ENCODE data around the gene RNU6-7.

Gene RNU6-7

GRCh38 chr14:32201816-32202490, at the start of gene RNU6-7:
Gene RNU6-7 (plus strand): TSS chr14:32202045.
- DNase-seq (ENCODE audit: low read depth, low spot score), result no peak

- no peak for DNase-seq (ENCODE audit: low read depth, low spot score)
Observed at GRCh38 chr14:32166029-32166428, 35.8 kb upstream of the RNU6-7 start.

DNA sequence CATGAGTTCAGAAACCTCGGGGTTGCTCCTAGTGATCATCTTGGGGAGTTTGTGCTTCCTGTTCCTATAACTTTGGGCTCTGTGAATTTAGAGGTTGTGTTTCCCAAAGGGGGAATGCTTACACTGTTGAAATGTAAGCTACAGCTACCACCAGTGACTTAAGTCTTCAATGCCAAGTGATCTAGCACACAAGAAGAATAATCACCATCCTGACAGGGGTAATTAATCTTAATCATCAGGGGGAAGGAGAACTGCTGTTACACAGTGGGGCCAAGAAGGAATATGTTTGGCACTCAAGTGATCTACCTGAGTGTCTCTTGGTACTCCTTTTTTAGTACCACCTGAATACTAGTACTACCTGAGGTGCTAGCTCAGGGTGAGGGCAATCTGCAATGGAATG, 34.9 kb upstream of the RNU6-7 start:
- DNase-seq (ENCODE audit: low read depth, low spot score), result no peak

GRCh38 chr14:32167907-32168306, 33.9 kb upstream of the RNU6-7 start:
- no peak for DNase-seq (ENCODE audit: low read depth, low spot score)

- no peak for DNase-seq (ENCODE audit: low read depth, low spot score)
Observed at GRCh38 chr14:32169191-32169590, 32.7 kb upstream of the RNU6-7 start.

DNA sequence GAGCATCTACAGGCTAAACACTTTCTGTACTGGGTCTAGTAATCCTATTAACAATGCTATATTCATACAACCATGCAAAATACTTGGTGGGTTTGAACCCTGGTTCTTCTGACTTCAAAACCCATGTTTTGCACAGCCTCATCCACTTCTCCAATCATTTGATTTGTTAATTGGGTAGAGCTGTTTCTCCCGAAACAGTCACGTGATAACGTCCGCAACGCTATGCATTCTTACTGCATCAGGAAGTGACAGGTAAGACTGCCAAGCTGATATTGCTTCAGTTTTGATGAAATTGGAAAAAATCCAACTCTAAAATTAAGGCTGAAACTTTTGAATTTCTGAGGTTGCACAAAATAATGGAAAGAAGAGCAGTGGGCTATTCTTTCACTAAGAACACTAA, 30.4 kb upstream of the RNU6-7 start:
- no peak for DNase-seq (ENCODE audit: low read depth, low spot score)

- no peak for DNase-seq (ENCODE audit: low read depth, low spot score)
Observed at GRCh38 chr14:32183151-32184058, 18.4 kb upstream of the RNU6-7 start.

DNA sequence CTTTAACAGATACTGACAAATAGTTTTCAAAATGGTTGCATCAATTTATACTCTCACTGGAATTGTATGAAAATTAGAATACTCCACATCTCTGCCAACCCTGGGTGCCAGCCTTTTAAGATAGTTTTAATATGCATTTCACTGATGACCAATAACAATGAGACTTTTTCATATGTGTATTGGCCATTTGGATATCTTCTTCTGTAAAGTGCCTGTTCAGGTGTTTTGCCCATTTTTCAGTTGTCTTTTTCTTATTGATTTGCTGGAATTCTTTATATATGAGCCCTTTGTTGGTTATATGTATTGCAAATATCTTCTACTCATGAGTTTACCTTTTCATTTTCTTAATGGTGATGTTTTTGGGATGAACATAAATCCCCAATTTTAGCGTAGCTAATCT, 16.7 kb upstream of the RNU6-7 start:
- DNase-seq (ENCODE audit: low read depth, low spot score), result no peak

- no peak for DNase-seq (ENCODE audit: low read depth, low spot score)
Observed at GRCh38 chr14:32186248-32186647, 15.6 kb upstream of the RNU6-7 start.

DNA sequence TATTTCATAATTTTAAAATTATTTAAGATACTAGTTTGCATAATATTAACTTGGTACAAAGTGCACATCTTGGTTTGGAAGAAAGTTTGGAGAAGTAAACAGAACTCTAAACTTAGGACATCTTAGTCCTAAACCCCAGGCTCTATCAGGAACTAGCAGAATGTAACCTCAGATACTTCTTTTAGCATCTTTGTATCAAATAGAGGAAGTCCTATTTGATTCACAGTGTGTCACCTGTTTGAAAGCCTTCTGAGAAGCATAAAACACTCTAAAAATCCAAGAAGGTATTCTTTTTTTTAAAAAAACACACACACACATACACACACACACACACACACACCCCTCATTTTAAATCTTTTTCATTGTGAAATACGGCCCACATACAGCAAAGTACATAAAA, 12.0 kb upstream of the RNU6-7 start:
- no peak for DNase-seq (ENCODE audit: low read depth, low spot score)

GRCh38 chr14:32190673-32191072, 11.2 kb upstream of the RNU6-7 start:
- DNase-seq (ENCODE audit: low read depth, low spot score), result no peak

GRCh38 chr14:32192712-32193373, 9.0 kb upstream of the RNU6-7 start:
- no peak for DNase-seq (ENCODE audit: low read depth, low spot score)

- no peak for DNase-seq (ENCODE audit: low read depth, low spot score)
Observed at GRCh38 chr14:32193532-32193931, 8.3 kb upstream of the RNU6-7 start.

DNA sequence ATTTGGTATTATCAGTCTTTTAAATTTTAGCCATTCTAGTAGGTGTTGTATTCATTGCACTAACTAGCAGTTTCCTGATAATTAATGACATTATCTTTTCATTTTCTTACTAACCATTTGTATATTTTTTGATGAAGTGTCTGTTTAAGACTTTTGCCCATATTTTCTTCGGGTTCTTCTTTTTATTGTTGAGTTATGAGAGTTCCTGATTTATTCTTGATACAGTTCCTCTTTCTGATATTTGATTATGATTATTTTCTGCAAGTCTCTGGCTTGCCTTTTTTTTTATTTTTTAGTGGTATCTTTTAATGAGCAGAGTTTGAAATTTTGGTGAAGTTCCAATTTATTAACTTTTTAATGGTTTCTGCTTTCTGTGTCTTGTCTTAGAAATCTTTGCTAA, 6.2 kb upstream of the RNU6-7 start:
- DNase-seq (ENCODE audit: low read depth, low spot score), result no peak

- no peak for DNase-seq (ENCODE audit: low read depth, low spot score)
Observed at GRCh38 chr14:32197919-32198318, 3.9 kb upstream of the RNU6-7 start.

DNA sequence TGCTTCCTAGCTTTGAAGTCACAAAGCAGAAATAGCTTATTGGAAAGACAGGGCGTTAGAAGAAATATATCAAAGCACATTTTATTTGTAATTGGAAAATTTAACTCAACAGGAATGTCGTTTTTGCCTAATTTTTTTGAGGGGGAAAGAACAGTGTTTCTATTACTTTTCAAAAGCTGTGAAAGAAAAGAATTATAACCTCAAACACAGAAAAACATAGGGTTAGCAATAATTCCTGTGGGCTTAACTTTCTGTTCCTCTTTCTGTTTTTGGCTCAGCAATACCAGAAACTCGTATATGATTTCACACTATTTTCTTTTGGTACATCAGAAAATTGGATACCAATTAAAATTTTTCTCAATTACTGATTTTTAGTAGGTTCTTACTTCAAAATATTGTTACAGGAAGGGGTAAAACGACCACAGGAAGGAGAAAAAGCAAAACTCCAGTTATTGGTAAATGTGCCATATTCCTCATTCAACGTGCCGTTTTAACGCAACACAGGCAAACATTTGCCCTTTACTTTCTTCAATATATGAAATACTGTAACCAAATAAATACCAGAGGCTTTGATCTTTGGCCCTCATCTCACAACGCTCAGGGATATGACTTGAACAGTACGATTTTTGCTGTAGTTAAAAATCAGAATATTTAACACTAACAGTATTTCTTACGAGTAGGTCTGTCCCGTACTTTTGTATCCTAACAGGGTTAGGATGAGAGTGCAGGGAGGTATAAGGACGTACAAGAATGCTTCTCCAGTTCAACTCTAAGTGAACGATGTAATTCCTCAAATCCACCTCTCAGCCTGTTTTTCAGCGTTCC, 1.3 kb upstream of the RNU6-7 start:
- no peak for DNase-seq (ENCODE audit: low read depth, low spot score)

DNA sequence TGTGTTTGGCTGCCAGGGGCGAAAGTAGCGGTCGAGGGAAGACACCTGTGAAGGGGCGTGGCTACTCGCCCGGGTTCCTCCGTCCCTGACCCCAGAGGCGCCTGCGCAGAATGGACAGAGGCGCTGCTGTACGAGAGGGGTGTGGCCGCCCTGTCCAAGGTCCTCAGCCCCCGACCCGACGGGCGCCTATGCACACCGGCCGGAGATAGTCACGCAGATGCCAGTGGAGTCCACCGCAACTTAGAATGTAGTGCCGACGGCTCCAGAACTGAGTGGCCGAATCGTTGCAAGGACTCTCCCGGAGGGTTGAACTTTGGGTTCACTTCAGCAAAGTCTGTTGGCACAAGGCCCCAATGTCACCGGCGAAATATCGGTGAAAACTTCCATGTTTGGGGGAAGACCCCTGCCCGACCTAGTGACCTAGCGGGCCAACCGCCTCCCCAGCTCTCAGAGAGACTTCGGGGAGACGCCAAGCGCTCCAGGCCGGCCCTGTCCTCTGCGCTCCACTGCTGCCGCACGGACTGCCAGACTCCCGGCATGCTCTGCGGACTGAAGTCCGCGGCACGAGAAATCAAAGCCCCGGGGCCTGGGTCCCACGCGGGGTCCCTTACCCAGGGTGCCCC, 541 bp upstream of the RNU6-7 start:
- peak; percentile 57 for DNase-seq (ENCODE audit: low read depth, low spot score)

GRCh38 chr14:32202491-32202997, 699 bp downstream of the RNU6-7 start:
- no peak for DNase-seq (ENCODE audit: low read depth, low spot score)

DNA sequence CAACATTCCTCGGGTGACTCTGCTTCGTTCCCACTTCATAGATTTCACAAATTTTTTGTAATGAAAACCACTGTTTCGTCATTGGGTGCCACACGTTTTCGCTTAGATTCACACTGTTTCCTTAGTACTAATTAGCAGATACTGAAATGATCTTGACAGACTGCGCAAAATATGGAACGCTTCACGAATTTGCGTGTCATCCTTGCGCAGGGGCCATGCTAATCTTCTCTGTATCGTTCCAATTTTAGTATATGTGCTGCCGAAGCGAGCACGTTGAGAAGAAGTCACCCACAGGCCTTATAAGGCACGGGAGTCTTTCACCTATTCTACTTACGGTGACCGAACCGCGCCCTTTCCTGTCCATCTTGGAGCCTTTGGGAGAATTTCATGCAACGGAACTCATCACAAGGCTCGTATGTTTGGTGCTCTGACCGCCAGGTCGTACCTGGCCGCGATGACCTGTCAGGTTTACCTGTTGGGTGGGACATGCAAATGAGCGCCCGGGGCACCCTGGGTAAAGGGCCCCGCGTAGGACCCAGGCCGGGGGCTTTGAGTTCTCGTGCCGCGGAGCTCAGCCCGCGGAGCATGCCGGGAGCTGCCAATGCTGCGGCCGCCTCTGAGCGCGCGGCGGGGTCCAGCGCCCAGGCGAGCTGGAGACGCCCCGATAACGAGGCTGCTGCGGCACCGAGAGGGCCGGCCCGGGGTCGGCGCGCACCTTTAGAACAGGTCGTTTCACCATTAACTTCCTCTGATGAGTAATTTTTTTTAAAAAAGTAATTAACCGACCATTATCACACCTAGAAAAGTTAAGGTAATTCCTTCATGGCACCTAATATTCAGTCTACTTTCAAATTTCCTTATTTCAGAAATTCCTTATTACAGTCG, 1.4 kb downstream of the RNU6-7 start, which contains the start of gene RNU6-8:
Gene RNU6-8 (minus strand): TSS at position 272 of the 885 bp plus-strand sequence.
- no peak for DNase-seq (ENCODE audit: low read depth, low spot score)

DNA sequence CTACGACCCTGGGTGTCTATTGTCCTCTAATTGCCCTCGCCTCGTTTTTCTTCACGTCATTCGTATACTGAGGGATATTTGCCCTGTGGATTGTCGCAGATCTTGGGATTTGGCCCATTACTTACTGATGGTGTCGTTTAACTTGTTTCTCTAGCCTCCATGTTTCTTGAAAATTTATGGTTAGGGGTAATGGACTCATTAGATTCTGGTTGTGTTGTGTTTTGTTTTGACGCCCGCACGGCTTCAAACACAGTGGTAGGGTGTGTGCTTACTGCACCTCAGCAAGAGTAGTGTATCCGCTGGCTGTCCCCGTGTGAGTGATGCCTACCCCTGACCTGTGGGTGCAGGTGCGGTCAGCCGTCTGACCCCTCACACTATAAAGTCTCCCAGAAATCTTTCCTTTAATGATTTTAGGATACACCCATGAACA, 2.1 kb downstream of the RNU6-7 start:
- no peak for DNase-seq (ENCODE audit: low read depth, low spot score)
